H1 (cell line): ENCODE measurements around the gene FAM149B1. TPM values are rescaled to one million over a fixed set of nuclear protein-coding genes. Genes with fewer than 3 reads are reported as not detected.
A peak's percentile ranks its signal among the peaks of the same experiment; 100 is the strongest.

Experiments
- BACH1 ChIP-seq: IDR thresholded peaks from 2 replicates; pipeline ENCODE4 v1.6.1; 2012; ENCODE audit warnings: low read length, improper control_type of control experiment
- BCL11A ChIP-seq, 2 experiments: IDR thresholded peaks; one replicate each; pipeline ENCODE4 v1.6.1; 2011; ENCODE audit warnings: low read depth in 2 of 2, low read length in 2 of 2, mild to moderate bottlenecking in 2 of 2
- CBX5 ChIP-seq: fragments of 300-800, 300-1000 bp; sonication (generic); IDR thresholded peaks from 2 replicates; pipeline ENCODE4 v1.7.1; 2016; ENCODE audit warnings: antibody characterized with exemption, low read length, low read depth
- CTCF ChIP-seq, 3 experiments: IDR thresholded peaks; 1 replicate in 2 of 3; 2 replicates in 1 of 3; pipeline versions ENCODE4 v1.5.1 to v1.6.1; 2011; ENCODE audit warnings: low read length in 3 of 3, mild to moderate bottlenecking in 3 of 3, inconsistent platforms in 2 of 3, low read depth in 1 of 3, moderate library complexity in 1 of 3; ENCODE audit not compliant: insufficient read depth in 1 of 3; ENCODE audit errors: control extremely low read depth in 1 of 3
- E2F6 ChIP-seq: IDR thresholded peaks from 2 replicates; pipeline ENCODE4 v1.6.1; 2012; ENCODE audit warnings: inconsistent platforms
- EGR1 ChIP-seq: IDR thresholded peaks from 2 replicates; pipeline ENCODE4 v1.6.1; 2011; ENCODE audit warnings: low read depth, low read length, borderline replicate concordance
- FOSL1 ChIP-seq: IDR thresholded peaks from 2 replicates; pipeline ENCODE4 v1.6.1; 2011; ENCODE audit warnings: mild to moderate bottlenecking, low read depth, low read length, moderate library complexity; ENCODE audit not compliant: insufficient read depth
- HDAC2 ChIP-seq, 2 experiments: fragments of 300-600 bp in 1 of 2; sonication (generic) in 1 of 2; IDR thresholded peaks; 2 replicates each; pipeline ENCODE4 v1.6.1; 2011 to 2012; ENCODE audit warnings: low read depth in 2 of 2, low read length in 2 of 2, mild to moderate bottlenecking in 2 of 2, moderate library complexity in 2 of 2, borderline replicate concordance in 1 of 2, inconsistent platforms in 1 of 2
- KDM1A ChIP-seq: fragments of 200-600, 300-600 bp; sonication (generic); IDR thresholded peaks from 2 replicates; pipeline ENCODE4 v1.7.1; 2016; ENCODE audit warnings: mild to moderate bottlenecking, low read length, borderline replicate concordance
- KDM4A ChIP-seq: IDR thresholded peaks from one replicate; pipeline ENCODE4 v1.7.1; 2012; ENCODE audit warnings: low read depth, mild to moderate bottlenecking, moderate library complexity, low read length, inconsistent platforms; ENCODE audit not compliant: severe bottlenecking
- PHF8 ChIP-seq: fragments of 200-600 bp; sonication (generic); conservative IDR thresholded peaks from 2 replicates; pipeline ENCODE4 v1.7.1; 2012; ENCODE audit warnings: low read depth, mild to moderate bottlenecking, inconsistent platforms, low read length, moderate library complexity
- POLR2A ChIP-seq, 2 experiments: IDR thresholded peaks; 1 replicate in 1 of 2; 2 replicates in 1 of 2; pipeline ENCODE4 v1.6.1; 2011; ENCODE audit warnings: low read depth in 2 of 2, low read length in 2 of 2, mild to moderate bottlenecking in 2 of 2; ENCODE audit errors: control extremely low read depth in 1 of 2
- POU5F1 ChIP-seq: IDR thresholded peaks from 2 replicates; pipeline ENCODE4 v1.6.1; 2011; ENCODE audit warnings: low read depth, mild to moderate bottlenecking, low read length, moderate library complexity
- RBBP5 ChIP-seq: IDR thresholded peaks from 2 replicates; pipeline ENCODE4 v1.7.1; 2012; ENCODE audit warnings: low read depth, mild to moderate bottlenecking, inconsistent platforms, low read length, moderate library complexity, borderline replicate concordance
- SP4 ChIP-seq: IDR thresholded peaks from 2 replicates; pipeline ENCODE4 v1.6.1; 2012; ENCODE audit warnings: low read length, inconsistent platforms
- SUZ12 ChIP-seq: fragments of 200-600 bp; sonication (generic); IDR thresholded peaks from 2 replicates; pipeline ENCODE4 v1.6.1; 2012; ENCODE audit warnings: mild to moderate bottlenecking, inconsistent platforms, low read length, moderate library complexity, mixed read lengths
- TAF1 ChIP-seq: IDR thresholded peaks from 2 replicates; pipeline ENCODE4 v1.6.1; 2011; ENCODE audit warnings: mild to moderate bottlenecking, low read depth, low read length
- TAF7 ChIP-seq: optimal IDR thresholded peaks from 2 replicates; pipeline ENCODE3; 2011; ENCODE audit warnings: low read depth, mild to moderate bottlenecking, inconsistent platforms, low read length, moderate library complexity, borderline replicate concordance
- TBP ChIP-seq: IDR thresholded peaks from 2 replicates; pipeline ENCODE4 v1.6.1; 2011; ENCODE audit warnings: low read depth, low read length, improper control_type of control experiment
- TEAD4 ChIP-seq: IDR thresholded peaks from 2 replicates; pipeline ENCODE4 v1.6.1; 2012; ENCODE audit warnings: low read depth, low read length, inconsistent platforms, mixed read lengths
- YY1 ChIP-seq: IDR thresholded peaks from 2 replicates; pipeline ENCODE4 v1.6.1; 2011; ENCODE audit warnings: low read depth, mild to moderate bottlenecking, low read length
- polyA plus RNA-seq, 7 experiments: library from polyadenylated mRNA; depleted of rRNA in 3 of 7; stranded (reverse) in 5 of 7; unstranded in 2 of 7; fragments of >200 nt in 5 of 7; fragments of 200-250 nt in 2 of 7; gene quantifications; 1 replicate in 5 of 7; 2 replicates in 1 of 7; 4 replicates in 1 of 7; pipeline versions ENCODE4 v1.2.1 to v1.2.3, GENCODE V29; 2011 to 2013; ENCODE audit warnings: missing spikeins in 2 of 7, mixed read lengths in 2 of 7
- total RNA-seq: library from RNA; stranded (reverse); fragmentation: NEBNext Ultra II Directional; extraction: Animal tissue kit (Norgen Biotek cat#: 25700); gene quantifications from 2 replicates; pipeline ENCODE4 v1.2.1, GENCODE V29; 2021

Gene FAM149B1
- total and polyA plus RNA-seq, 2 of the 8 experiments (the other 6 are each of a cell fraction or from before 2014, with no cell fraction given) = 16.8 to 21.9 TPM

GRCh38 chr10:73252445-73253224, 84.7 kb downstream of the FAM149B1 start, which contains the start of gene MRPS16 (continued):
- TF ChIP-seq KDM1A (no peak), POU5F1 (no peak), CTCF (IDR thresholded peaks at IDR 0.05; ENCODE audit: control extremely low read depth in 1 of 3, insufficient read depth in 1 of 3, low read depth in 1 of 3, low read length in 3 of 3) (peak in 1 of 3 experiments; percentile 8; a peak in 1 of 4 replicates), SUZ12 (no peak), KDM4A (peak; percentile 38), EGR1 (no peak), SP4 (no peak), CBX5 (no peak), BCL11A (IDR thresholded peaks at IDR 0.05; ENCODE audit: low read depth in 2 of 2, low read length in 2 of 2) (no peak), RBBP5 (no peak; the same call in 1 of the 2 replicates), HDAC2 (IDR thresholded peaks at IDR 0.05; ENCODE audit: borderline replicate concordance in 1 of 2, low read depth in 2 of 2, low read length in 2 of 2) (no peak), PHF8 (peak; percentile 87), FOSL1 (no peak), TAF7 (peak; percentile 75), TEAD4 (no peak), POLR2A (IDR thresholded peaks at IDR 0.05; ENCODE audit: control extremely low read depth in 1 of 2, low read depth in 2 of 2, low read length in 2 of 2) (peak; percentile 82 to 97), TBP (peak; percentile 83), E2F6 (0 out of 2 replicates have a peak, but pooled peaks have one; percentile 42), TAF1 (peak; percentile 94), BACH1 (no peak), YY1 (peak; percentile 84)
